IPS-NIHi7 (cell line): ENCODE data around the gene NCKAP5.
A peak's percentile ranks its signal among the peaks of the same experiment; 100 is the strongest.

Experiments used
- DNase-seq: peaks from one replicate; pipeline ENCODE4 v3.0.0; 2012; ENCODE audit warnings: mixed read lengths; ENCODE audit errors: extremely low spot score

NCKAP5 gene

GRCh38 chr2:133421516-133422324, 146.5 kb downstream of the NCKAP5 start:
- no peak for DNase-seq

- DNase-seq, result no peak
These were observed 147.5 kb downstream of the NCKAP5 start for GRCh38 chr2:133420788-133421187.

- DNase-seq, result no peak
These were observed 149.6 kb downstream of the NCKAP5 start for GRCh38 chr2:133418671-133419070.

GRCh38 chr2:133418021-133418420, 150.2 kb downstream of the NCKAP5 start:
- no peak for DNase-seq

GRCh38 chr2:133417415-133417814, 150.8 kb downstream of the NCKAP5 start:
- no peak for DNase-seq

GRCh38 chr2:133416736-133417135, 151.5 kb downstream of the NCKAP5 start:
- no peak for DNase-seq

- DNase-seq, result no peak
These were observed 152.1 kb downstream of the NCKAP5 start for GRCh38 chr2:133416146-133416545.

GRCh38 chr2:133415210-133415876, 152.9 kb downstream of the NCKAP5 start:
- DNase-seq, result no peak

- no peak for DNase-seq
These were observed 153.6 kb downstream of the NCKAP5 start for GRCh38 chr2:133414486-133415209.

GRCh38 chr2:133413863-133414262, 154.4 kb downstream of the NCKAP5 start:
- no peak for DNase-seq

- no peak for DNase-seq
These were observed 155.6 kb downstream of the NCKAP5 start for GRCh38 chr2:133412694-133413093.

- peak; percentile 67 for DNase-seq
These were observed 156.4 kb downstream of the NCKAP5 start for GRCh38 chr2:133411857-133412256.

GRCh38 chr2:133411101-133411500, 157.2 kb downstream of the NCKAP5 start:
- DNase-seq, result no peak

- no peak for DNase-seq
These were observed 158.5 kb downstream of the NCKAP5 start for GRCh38 chr2:133409581-133410285.

- no peak for DNase-seq
These were observed 159.6 kb downstream of the NCKAP5 start for GRCh38 chr2:133408671-133409070.

- DNase-seq, result no peak
These were observed 160.9 kb downstream of the NCKAP5 start for GRCh38 chr2:133407341-133407740.

- no peak for DNase-seq
These were observed 163.0 kb downstream of the NCKAP5 start for GRCh38 chr2:133405252-133405651.

- no peak for DNase-seq
These were observed 167.9 kb downstream of the NCKAP5 start for GRCh38 chr2:133400411-133400810.

GRCh38 chr2:133393895-133394294, 174.4 kb downstream of the NCKAP5 start:
- no peak for DNase-seq

- no peak for DNase-seq
These were observed 178.1 kb downstream of the NCKAP5 start for GRCh38 chr2:133390156-133390555.

GRCh38 chr2:133389569-133389968, 178.7 kb downstream of the NCKAP5 start:
- DNase-seq, result no peak

GRCh38 chr2:133382566-133382965, 185.7 kb downstream of the NCKAP5 start:
- no peak for DNase-seq
